T-helper 2 cell treated with Interferon-gamma antibody and Interleukin-4, amounts not matched to agents 100 ng/mL and 5 ng/mL, for 36 hours (primary cell): ENCODE data around the gene LDLRAD3. TPM values are rescaled to one million over a fixed set of nuclear protein-coding genes. Genes with fewer than 3 reads are reported as not detected.

Experiments used
- intact Hi-C: fragments of 100-400 bp; cut with micrococcal nuclease; formaldehyde crosslinking; loops from one replicate; pipeline ENCODE4 v1.15.1; 2023
- total RNA-seq: library from RNA; stranded (reverse); gene quantifications from 2 replicates; pipeline ENCODE4 v1.2.3, GENCODE V29; 2022

The LDLRAD3 gene
- total RNA-seq, 1 donor from 2014 or later: 1.0 TPM

- intact Hi-C loops: no loop called here
Measured at GRCh38 chr11:36015799-36016198, 71.9 kb downstream of the LDLRAD3 start.

GRCh38 chr11:36016263-36016662 is 72.4 kb downstream of the LDLRAD3 start:
- intact Hi-C loops: no loop called here

- intact Hi-C loops: no loop called here
Measured at GRCh38 chr11:36016709-36017108, 72.8 kb downstream of the LDLRAD3 start.

- intact Hi-C loops: no loop called here
Measured at GRCh38 chr11:36019005-36019596, 75.2 kb downstream of the LDLRAD3 start.

- intact Hi-C loops: no loop called here
Measured at GRCh38 chr11:36019722-36020121, 75.9 kb downstream of the LDLRAD3 start.

GRCh38 chr11:36022882-36023281 is 79.0 kb downstream of the LDLRAD3 start:
- intact Hi-C loops: no loop called here

GRCh38 chr11:36023922-36024321 is 80.1 kb downstream of the LDLRAD3 start:
- intact Hi-C loops: no loop called here

GRCh38 chr11:36024716-36025115 is 80.9 kb downstream of the LDLRAD3 start:
- intact Hi-C loops: no loop called here

- intact Hi-C loops: no loop called here
Measured at GRCh38 chr11:36026315-36026968, 82.6 kb downstream of the LDLRAD3 start.

- intact Hi-C loops: no loop called here
Measured at GRCh38 chr11:36027731-36028130, 83.9 kb downstream of the LDLRAD3 start.

GRCh38 chr11:36029616-36030015 is 85.8 kb downstream of the LDLRAD3 start:
- intact Hi-C loops: no loop called here

GRCh38 chr11:36030731-36031281 is 86.9 kb downstream of the LDLRAD3 start:
- intact Hi-C loops: no loop called here

GRCh38 chr11:36033082-36033751 is 89.4 kb downstream of the LDLRAD3 start:
- intact Hi-C loops: no loop called here

GRCh38 chr11:36033936-36034335 is 90.1 kb downstream of the LDLRAD3 start:
- intact Hi-C loops: no loop called here

- intact Hi-C loops: no loop called here
Measured at GRCh38 chr11:36034551-36035331, 90.9 kb downstream of the LDLRAD3 start.

GRCh38 chr11:36035454-36035853 is 91.6 kb downstream of the LDLRAD3 start:
- intact Hi-C loops: no loop called here

- intact Hi-C loops: no loop called here
Measured at GRCh38 chr11:36035999-36036398, 92.1 kb downstream of the LDLRAD3 start.

GRCh38 chr11:36037031-36037430 is 93.2 kb downstream of the LDLRAD3 start:
- intact Hi-C loops: no loop called here

- intact Hi-C loops: loop anchor here (2.0 kb wide), 1 partner anchor 228 kb away; no protein-coding TSS in a partner anchor
Measured at GRCh38 chr11:36038541-36038940, 94.7 kb downstream of the LDLRAD3 start.

- intact Hi-C loops: loop anchor here (2.0 kb wide), 1 partner anchor 227 kb away; no protein-coding TSS in a partner anchor
Measured at GRCh38 chr11:36039471-36039870, 95.6 kb downstream of the LDLRAD3 start.

GRCh38 chr11:36041988-36042611 is 98.2 kb downstream of the LDLRAD3 start:
- intact Hi-C loops: loop anchor here (1.0 to 5.0 kb wide), 2 partner anchors 90 to 108 kb away; no protein-coding TSS in a partner anchor
